Stimulated activated CD4-positive, alpha-beta T cell treated with anti-CD3 and anti-CD28 coated beads, Interleukin-4, amount 100 ng/mL, for 24 hours (primary cell): ENCODE data around the gene GPR176.
"Not testable (repeated sequence)": the region's sequence is repeated elsewhere in the genome, so short reads cannot be mapped to it uniquely, and the experiment has no call there.

Source experiments
- DNase-seq: peaks from one replicate; pipeline ENCODE4 v3.0.0-alpha.2; 2020

Gene GPR176

DNA sequence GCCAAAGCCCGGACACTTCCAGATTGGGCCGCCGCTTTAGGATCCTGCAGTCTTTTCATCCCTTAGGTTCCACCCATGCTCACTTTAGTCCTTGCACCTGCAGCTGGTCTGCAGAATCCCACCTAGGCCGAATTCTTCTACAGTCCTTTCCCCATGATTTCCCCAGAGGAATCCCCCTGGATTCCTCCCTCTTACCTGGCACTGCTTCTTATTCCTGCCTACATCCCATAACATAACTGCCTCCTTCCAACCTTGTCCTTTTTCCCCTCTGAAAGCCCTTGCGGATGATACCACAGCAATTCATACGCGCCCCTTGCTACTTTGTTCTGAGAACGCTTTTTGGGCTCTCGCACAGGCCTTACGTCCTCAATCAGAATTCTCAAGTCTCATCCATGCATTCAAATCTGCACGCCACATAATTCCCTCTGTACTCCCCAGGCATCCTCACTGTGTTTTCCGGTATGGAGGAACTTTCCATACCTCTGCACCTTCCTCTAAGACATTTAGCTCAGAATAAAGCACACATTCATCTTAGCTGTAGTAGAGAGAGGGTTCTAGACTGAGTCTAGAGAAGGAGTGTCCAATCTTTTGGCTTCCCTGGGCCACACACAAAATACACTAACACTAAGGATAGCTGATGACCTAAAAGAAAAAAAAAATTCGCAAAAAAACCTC lies 14.5 kb upstream of the GPR176 start:
- DNase-seq: peak; percentile 15

GRCh38 chr15:39931615-39932014 lies 11.5 kb upstream of the GPR176 start:
- no peak for DNase-seq

- no peak for DNase-seq
Observed at GRCh38 chr15:39926526-39926925, 6.5 kb upstream of the GPR176 start.

GRCh38 chr15:39925112-39925842 lies 5.2 kb upstream of the GPR176 start:
- peak; percentile 23 for DNase-seq

DNA sequence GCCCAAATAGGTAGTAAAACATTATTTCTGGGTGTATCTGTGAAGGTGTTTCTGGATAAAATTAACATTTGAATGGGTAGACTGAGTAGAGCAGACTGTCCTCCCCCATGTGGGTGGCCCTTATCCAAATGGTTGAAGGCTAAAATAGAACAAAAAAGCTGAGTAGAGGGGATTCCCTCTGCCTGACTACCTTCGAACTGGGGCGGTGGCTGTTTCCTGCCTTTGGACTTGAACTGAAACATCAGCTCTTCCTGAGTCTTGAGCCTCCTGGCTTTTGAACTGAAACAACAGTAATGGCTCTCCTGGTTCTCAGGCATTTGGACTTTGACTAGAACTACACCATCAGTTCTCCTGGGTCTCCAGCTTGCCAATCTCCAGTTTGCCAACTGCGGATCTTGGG lies 4.4 kb upstream of the GPR176 start:
- DNase-seq: no peak

DNA sequence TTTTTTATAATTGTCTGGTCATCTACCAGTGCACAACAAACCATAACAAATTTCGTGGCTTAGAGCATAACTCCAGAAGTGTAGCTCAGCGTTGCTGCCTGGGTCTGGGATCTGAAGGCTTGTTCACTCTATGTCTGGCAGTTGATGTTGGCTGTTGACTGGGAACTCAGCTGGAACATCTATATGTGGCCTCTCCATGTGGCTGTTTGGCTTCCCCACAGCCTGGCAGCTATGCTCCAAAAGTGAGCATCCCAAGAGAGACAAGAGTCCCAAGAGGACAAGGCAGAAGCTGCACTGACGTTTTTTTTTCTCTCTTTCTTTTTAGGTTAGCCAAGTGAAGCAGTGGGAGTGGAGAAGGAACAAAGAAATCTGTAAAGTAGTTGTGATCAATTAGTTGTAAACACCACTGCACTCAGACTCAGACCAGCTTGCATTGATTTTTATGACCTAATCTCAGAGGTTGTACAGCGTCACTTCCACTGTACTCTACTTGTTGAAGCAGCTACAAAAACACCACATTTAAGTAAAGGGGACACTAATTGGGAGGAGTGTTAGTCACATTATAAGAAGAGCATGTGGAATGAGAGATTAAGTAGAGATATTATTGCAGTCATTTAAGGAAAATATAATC lies 2.5 kb upstream of the GPR176 start:
- no peak for DNase-seq

DNA sequence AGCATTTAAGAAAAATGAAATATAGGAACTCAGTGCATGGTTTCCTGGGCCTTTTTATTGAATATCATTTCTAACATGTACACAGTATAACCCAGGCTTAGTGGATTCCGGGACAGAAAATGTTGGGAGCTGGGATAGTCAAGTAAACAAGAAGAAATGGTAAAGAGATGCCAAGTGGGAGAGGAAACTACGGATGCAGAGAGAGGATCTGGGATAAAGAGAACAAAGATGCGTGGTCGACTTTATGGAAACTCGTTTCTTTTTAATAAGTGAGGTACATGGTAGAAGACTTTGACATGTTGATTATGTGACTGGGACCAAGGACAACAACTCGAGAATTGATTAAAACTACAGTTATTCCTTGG lies 1.2 kb upstream of the GPR176 start:
- no peak for DNase-seq

GRCh38 chr15:39920510-39921273 lies 626 bp upstream of the GPR176 start:
- peak; percentile 89 for DNase-seq

DNA sequence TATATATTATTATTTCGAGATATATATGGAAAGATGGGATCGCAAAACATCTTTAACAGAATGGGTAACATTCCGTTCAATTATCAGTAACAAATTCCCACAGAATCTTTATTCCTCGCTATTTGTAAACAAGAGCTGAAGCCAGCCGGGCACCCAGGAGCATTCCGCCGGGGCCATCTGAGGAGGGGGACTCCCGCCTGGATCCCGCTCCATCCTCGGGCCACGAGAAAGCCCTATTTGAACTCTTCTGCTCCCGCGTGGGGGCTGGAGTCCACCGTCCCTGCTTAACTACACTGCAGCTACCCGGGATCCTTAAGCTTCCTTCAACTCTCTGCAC lies 687 bp downstream of the GPR176 start:
- no peak for DNase-seq

- DNase-seq: no peak
Observed at GRCh38 chr15:39918688-39919385, 1.2 kb downstream of the GPR176 start.

DNA sequence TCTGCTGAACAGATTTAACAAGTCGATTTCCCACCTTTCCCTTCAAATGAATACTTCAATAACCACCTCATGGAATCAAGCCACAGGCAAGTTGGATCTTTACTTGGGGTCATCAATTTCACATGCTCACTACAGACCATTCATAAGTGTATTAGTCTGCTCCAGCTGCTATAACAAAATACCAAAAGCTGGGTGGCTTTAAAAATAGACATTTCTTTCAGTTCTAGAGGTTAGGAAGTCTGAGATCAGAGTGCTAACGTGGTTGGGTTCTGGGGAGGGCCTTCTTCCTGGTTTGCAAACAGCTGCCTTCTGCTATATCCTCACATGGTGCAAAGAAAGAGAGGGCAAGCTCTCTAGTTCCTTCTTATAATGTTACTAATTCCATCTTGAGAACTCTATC lies 5.1 kb downstream of the GPR176 start:
- no peak for DNase-seq

DNA sequence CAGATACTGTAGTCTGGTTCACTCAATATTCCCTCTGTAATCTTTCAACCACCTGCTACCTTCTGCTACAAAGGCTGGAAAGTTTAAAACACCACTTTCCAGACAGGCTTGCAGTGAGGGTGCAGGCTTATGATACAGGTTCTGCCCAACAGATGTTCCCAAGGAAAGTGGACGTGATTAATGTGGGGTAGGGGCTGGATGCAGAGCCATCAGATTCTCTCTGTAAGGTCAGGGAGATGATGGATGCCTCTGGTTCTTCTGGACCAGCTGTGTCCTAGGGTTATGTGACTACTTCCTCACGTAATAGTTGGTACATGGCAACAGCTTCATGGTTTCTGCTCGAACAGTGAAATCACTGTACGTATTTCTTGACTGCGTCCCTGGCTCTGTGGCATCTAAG lies 11.1 kb downstream of the GPR176 start:
- no peak for DNase-seq

DNA sequence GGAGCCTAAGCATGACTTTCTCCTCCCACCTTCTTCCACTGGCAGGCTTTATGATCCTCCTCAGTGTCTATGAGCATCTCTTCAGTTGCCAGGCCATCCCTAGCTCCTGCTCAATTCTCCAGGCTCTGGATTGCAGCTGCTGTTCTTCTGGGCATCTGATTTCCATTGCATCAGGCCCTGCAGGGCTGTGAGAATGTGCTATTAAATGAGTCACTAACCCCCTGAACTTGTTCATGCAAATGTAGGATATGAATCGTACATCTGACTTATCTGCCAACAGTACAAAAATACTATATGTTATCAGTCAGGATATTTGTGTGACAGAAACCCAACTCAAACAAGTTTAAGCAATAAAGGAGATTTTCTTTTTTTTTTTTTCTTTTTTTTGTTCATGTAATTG lies 11.9 kb downstream of the GPR176 start:
- DNase-seq: no peak

GRCh38 chr15:39907216-39907615 lies 12.8 kb downstream of the GPR176 start:
- DNase-seq: no peak

DNA sequence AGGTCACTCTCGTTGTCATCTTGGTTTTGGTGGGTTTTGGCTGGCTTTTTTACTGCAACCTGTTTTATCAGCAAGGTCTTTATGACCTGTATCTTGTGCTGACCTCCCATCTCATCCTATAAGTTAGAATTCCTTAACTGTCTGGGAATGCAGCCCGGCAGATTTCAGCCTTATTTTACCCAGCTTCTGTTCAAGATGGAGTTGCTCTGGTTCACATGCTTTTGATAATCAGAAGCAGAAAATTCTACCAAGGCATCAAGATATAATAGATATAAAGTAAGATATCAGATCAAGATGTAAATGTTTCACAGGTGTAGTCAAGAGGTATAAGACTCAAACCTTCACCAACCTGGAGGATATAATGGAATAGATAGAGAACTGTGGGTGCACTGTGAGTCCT lies 16.0 kb downstream of the GPR176 start:
- no peak for DNase-seq

DNA sequence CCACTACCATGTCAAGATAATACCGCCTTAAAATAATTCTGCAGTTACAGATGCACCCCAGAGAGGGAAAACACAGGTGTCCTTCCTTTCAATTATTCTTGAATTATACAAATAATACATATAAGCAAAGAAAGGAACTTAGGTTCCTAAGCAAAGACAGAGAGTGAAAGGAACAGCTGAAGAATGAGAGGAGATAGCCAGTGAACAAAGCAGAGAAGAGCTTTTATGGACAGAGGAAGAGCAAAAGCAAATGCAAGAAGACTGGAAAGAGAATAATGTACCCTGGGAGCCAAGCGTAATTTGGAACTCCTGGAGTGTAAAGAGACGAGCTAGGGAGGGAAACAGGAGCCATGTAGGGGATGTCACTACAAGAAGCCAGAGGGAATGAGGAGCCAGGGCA lies 21.7 kb downstream of the GPR176 start:
- DNase-seq: no peak

DNA sequence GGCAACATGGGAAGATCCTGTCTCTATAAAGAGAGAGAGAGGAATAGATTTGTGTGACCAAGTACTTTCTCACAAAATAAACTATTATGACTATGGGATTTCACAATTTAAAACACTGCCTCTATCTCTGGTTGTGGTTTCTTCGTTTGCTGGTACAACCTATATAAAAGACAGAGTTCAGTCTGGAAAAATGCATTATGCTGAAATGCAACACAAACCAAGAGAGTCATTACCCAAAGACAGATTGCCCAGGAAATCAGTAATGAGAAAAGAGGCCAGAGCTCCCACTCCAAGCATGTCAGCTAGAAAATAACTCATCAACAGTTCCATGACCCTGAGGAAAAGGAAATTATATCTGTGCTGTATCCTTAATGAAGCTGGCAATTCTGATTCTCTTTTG lies 23.2 kb downstream of the GPR176 start:
- DNase-seq: no peak

GRCh38 chr15:39896101-39896500 lies 24.0 kb downstream of the GPR176 start:
- DNase-seq: no peak

- DNase-seq: not testable (repeated sequence)
Observed at GRCh38 chr15:39893051-39893450, 27.0 kb downstream of the GPR176 start.

DNA sequence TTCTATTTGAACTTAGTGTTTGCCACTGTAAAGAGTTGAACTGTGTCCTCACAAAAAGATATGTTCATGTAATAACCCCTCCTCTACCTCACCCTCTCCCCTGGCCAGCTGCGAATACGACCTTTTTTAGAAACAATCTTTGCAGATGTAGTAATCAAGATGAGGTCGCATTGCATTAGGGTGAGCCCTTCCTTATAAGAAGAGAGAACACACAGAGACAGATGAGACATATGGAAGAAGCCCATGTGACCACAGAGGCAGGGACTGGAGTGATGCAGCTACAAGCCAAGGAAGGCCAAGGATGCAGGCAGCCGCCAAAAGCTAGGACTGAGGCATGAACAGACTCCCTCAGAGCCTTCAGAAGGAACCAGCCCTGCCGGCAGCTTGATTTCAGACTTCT lies 27.6 kb downstream of the GPR176 start:
- no peak for DNase-seq

DNA sequence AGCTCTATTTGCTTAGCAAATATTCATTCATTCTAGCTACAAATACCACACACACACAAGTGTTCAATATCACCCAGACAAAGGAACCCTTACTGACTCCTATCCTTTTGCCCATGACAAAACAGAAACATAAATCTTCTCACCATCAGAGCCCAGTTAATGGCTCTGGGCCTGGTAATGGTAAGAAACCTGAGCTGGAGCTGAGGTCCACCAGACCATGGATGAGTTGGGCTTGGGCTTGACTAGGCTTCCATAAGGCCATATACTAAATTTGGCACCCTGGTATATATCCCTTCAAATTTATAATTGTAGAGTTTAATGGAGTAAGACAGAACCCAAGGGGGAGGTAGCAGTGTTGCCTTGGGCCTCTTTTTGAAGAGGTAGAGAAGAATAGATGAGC lies 29.4 kb downstream of the GPR176 start:
- no peak for DNase-seq

DNA sequence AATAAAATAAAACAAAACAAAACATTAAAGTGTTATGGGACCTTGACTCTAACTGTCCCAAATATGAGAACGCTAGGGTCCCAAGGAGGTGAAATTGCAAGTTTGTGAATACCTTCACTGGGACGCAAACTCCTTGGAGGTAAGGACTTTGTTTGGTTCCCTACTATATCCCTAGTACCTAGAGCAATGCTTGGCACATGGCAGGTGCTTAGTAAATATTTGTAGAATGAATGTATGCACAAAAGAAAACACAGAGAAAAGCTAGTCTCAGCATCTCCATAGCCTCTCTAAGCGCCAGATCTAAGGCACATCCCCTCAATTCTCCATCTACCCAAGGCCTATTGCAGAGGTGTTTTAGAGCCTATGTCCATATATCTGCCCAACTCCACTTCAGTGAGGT lies 30.5 kb downstream of the GPR176 start:
- DNase-seq: no peak

DNA sequence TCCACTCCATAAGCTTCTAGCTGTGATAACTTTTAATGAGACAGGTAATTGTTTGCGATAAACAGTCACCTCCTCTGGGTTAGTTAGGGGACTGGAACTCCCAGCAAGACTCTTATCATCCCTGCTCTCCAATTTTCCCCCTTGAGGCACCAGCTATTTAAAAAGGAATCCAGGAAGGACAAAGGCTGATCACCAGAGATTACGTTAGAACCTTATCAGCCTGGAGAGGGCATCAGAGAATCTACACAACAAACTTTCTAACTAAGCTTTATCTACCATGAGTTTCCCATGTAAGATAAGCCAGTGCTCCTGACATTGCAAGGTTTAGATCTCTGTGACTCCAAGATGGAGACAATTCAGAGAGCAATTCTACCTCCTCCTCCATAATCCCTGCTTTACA lies 31.3 kb downstream of the GPR176 start:
- DNase-seq: no peak
